Spleen (tissue), 11 donors: ENCODE measurements around the gene CD209. TPM values are rescaled to one million over a fixed set of nuclear protein-coding genes. Genes with fewer than 3 reads are reported as not detected.

ENCODE experiments used
- DNase-seq: peaks from one replicate; pipeline ENCODE4 v3.0.0-alpha.2; 2020
- H3K27ac ChIP-seq, 8 donors: fragments of 200-600 bp; sonication (generic) in 7 of 8; 1 replicate in 4 of 8; 2 replicates in 4 of 8; pipeline versions ENCODE4 v1.5.0 to v1.8.0; 2016 to 2021; ENCODE audit warnings: inconsistent platforms in 4 of 8, mild to moderate bottlenecking in 4 of 8, moderate library complexity in 1 of 8
- H3K27me3 ChIP-seq, 7 donors: fragments of 200-600 bp; sonication (generic) in 6 of 7; replicated peaks in 1 of 7; 1 replicate in 4 of 7; 2 replicates in 3 of 7; pipeline versions ENCODE4 v1.5.0 to v1.8.0; 2016 to 2021; ENCODE audit warnings: inconsistent platforms in 3 of 7, mild to moderate bottlenecking in 1 of 7
- H3K36me3 ChIP-seq, 6 donors: fragments of 200-600 bp; sonication (generic) in 5 of 6; 1 replicate in 4 of 6; 2 replicates in 2 of 6; pipeline versions ENCODE4 v1.5.0 to v1.8.0; 2016 to 2021; ENCODE audit warnings: inconsistent platforms in 2 of 6
- H3K4me1 ChIP-seq, 6 donors: fragments of 200-600 bp; sonication (generic) in 5 of 6; 1 replicate in 3 of 6; 2 replicates in 3 of 6; pipeline versions ENCODE4 v1.5.0 to v1.8.0; 2016 to 2021; ENCODE audit warnings: inconsistent platforms in 3 of 6
- H3K4me3 ChIP-seq, 8 donors: fragments of 200-600 bp; sonication (generic) in 7 of 8; 1 replicate in 4 of 8; 2 replicates in 4 of 8; pipeline versions ENCODE4 v1.5.0 to v1.8.0; 2016 to 2021; ENCODE audit warnings: inconsistent platforms in 4 of 8, mild to moderate bottlenecking in 4 of 8, moderate library complexity in 2 of 8
- H3K9me3 ChIP-seq, 8 donors: fragments of 200-600 bp; sonication (generic) in 7 of 8; 1 replicate in 4 of 8; 2 replicates in 4 of 8; pipeline versions ENCODE4 v1.5.0 to v1.8.0; 2016 to 2021; ENCODE audit warnings: inconsistent platforms in 4 of 8
- POLR2A ChIP-seq, 3 donors: fragments of 450-650 bp; IDR thresholded peaks; one replicate each; pipeline ENCODE4 v1.5.1; 2017; ENCODE audit warnings: antibody characterized with exemption in 3 of 3, mild to moderate bottlenecking in 1 of 3
- POLR2AphosphoS5 ChIP-seq, 3 donors: sonication (generic); formaldehyde crosslinking; IDR thresholded peaks; one replicate each; pipeline ENCODE4 v1.5.1; 2017; ENCODE audit warnings: antibody characterized with exemption in 3 of 3
- WGBS, 5 donors: extraction: QIAGEN DNeasy Blood & Tissue Kit in 3 of 5; methylation state at CpG; one replicate each; pipeline versions ENCODE4 v1.1.5 to v1.1.7; 2013 to 2018; 5-methylcytosine and 5-hydroxymethylcytosine counted together
- intact Hi-C: fragments of 100-400 bp; cut with DNase I; formaldehyde crosslinking; loops from one replicate; pipeline ENCODE4 v1.15.0; 2023; ENCODE audit warnings: low total_unique reads
- polyA plus RNA-seq, 3 donors: library from polyadenylated mRNA; stranded (reverse); fragments of 200-250 nt; gene quantifications; one replicate each; pipeline ENCODE4 v1.2.1, GENCODE V29; 2013
- total RNA-seq, 7 donors: library from RNA; depleted of rRNA in 3 of 7; stranded (reverse); fragments of >200 nt in 3 of 7; fragmentation: NEBNext Ultra II Directional in 4 of 7; extraction: Animal tissue kit (Norgen Biotek cat#: 25700) in 4 of 7; gene quantifications; one replicate each; pipeline versions ENCODE4 v1.1.0 to v1.2.1, GENCODE V29; 2016 to 2021
- TF ChIP-seq, protein P1 (sequence below), 11 experiments: fragments of 200-600 bp in 7 of 11; fragments of 450-650 bp in 4 of 11; sonication (generic) in 4 of 11; IDR thresholded peaks in 8 of 11; conservative IDR thresholded peaks in 3 of 11; 1 replicate in 7 of 11; 2 replicates in 4 of 11; pipeline versions ENCODE4 v1.4.0 to v1.8.0; 2016 to 2021; ENCODE audit warnings: antibody characterized with exemption in 11 of 11, inconsistent platforms in 4 of 11, mild to moderate bottlenecking in 1 of 11
- donor health status: healthy with polysubstance abuse.
- donor health status: DM: no; HTN: no; CAD: no; lungs with moderate emphysema.
- donor health status: DM: no; HTN: no; CAD: no.
- donor health status: Bipolar disorder and iron deficiency.
- donor health status: healthy.
- donor health status: DM: no; HTN: no; CAD: no.
- donor health status: DM: yes; HTN: yes; CAD: no.

Gene CD209
- total and polyA plus RNA-seq, 10 donors, result 0.42 to 22.2 (median 1.5) TPM

GRCh38 chr19:7744871-7745650 lies 2.3 kb downstream of the CD209 start:
- 78 to 86% (median 80%) methylated on average over 9 to 12 of the region's 12 CpGs for WGBS, 5 donors
- TF ChIP-seq POLR2A (IDR thresholded peaks at IDR 0.05) (no peak), POLR2AphosphoS5 (IDR thresholded peaks at IDR 0.05) (no peak)
- TF ChIP-seq, protein P1, sequence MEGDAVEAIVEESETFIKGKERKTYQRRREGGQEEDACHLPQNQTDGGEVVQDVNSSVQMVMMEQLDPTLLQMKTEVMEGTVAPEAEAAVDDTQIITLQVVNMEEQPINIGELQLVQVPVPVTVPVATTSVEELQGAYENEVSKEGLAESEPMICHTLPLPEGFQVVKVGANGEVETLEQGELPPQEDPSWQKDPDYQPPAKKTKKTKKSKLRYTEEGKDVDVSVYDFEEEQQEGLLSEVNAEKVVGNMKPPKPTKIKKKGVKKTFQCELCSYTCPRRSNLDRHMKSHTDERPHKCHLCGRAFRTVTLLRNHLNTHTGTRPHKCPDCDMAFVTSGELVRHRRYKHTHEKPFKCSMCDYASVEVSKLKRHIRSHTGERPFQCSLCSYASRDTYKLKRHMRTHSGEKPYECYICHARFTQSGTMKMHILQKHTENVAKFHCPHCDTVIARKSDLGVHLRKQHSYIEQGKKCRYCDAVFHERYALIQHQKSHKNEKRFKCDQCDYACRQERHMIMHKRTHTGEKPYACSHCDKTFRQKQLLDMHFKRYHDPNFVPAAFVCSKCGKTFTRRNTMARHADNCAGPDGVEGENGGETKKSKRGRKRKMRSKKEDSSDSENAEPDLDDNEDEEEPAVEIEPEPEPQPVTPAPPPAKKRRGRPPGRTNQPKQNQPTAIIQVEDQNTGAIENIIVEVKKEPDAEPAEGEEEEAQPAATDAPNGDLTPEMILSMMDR (IDR thresholded peaks at IDR 0.05 in 8 of 11, conservative IDR thresholded peaks at IDR 0.05 in 3 of 11), result no peak
- Histone ChIP-seq H3K9me3 (peaks cover 0 to 4% (median 0%) of the 10 kb centered on the region in 8 donors), H3K4me3 (no peak overlapping the region), H3K36me3 (no peaks in the 10 kb centered on the region), H3K4me1 (peaks cover 0 to 37% (median 7%) of the 10 kb centered on the region in 6 donors), H3K27me3 (peaks cover 0 to 29% (median 0%) of the 10 kb centered on the region in 7 donors), H3K27ac (no peak overlapping the region)
- peak; percentile 32 for DNase-seq
- intact Hi-C loops, result no loop called here

DNA sequence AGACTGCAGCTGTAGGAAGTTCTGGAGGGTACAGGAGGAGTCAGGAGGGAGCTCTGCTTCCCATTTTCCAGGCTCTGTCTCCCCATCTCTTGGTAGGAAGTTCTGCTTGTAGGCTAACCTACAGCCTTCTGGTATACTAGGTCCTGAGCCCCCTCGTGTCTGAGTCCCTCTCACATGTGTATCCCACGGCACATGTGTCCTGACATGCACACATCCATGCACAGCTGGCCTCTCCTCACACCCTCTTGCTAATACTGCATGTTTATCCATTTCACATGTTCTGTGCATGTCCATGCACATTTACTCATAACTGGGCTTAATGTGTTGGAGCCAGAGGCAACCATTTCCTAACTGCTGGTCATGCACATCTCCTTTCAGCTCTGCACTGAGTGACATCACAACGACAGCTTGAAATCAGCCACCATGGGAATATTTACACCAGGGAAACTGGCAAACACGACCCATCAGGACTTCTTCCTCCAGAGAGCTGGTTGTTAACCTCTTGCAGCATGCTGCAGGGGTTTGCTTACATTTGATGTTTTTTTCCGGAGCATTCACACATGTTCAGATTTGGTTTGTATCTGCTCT lies 3.0 kb downstream of the CD209 start:
- no peak overlapping the region for H3K27ac ChIP-seq
- intact Hi-C loops, result no loop called here
- H3K9me3 ChIP-seq, result peaks cover 0 to 4% (median 0%) of the 10 kb centered on the region in 8 donors
- H3K27me3 ChIP-seq, result peaks cover 0 to 24% (median 0%) of the 10 kb centered on the region in 7 donors
- peak; percentile 37 for DNase-seq
- WGBS, 5 donors, result 49 to 77% (median 70%) methylated on average over 5 of the region's 5 CpGs
- peaks cover 0 to 34% (median 7%) of the 10 kb centered on the region in 6 donors for H3K4me1 ChIP-seq
- H3K4me3 ChIP-seq, result no peak overlapping the region
- TF ChIP-seq, protein P1 (IDR thresholded peaks at IDR 0.05 in 8 of 11, conservative IDR thresholded peaks at IDR 0.05 in 3 of 11), result no peak
- TF ChIP-seq POLR2A (IDR thresholded peaks at IDR 0.05), result no peak
- no peaks in the 10 kb centered on the region for H3K36me3 ChIP-seq

- no peak overlapping the region for H3K27ac ChIP-seq
- DNase-seq, result peak; percentile 51
- TF ChIP-seq, protein P1 (IDR thresholded peaks at IDR 0.05 in 8 of 11, conservative IDR thresholded peaks at IDR 0.05 in 3 of 11), result no peak
- TF ChIP-seq POLR2A (IDR thresholded peaks at IDR 0.05) (no peak), POLR2AphosphoS5 (IDR thresholded peaks at IDR 0.05) (no peak)
- intact Hi-C loops, result no loop called here
- H3K36me3 ChIP-seq, result no peaks in the 10 kb centered on the region
- H3K27me3 ChIP-seq, result peaks cover 0 to 24% (median 0%) of the 10 kb centered on the region in 7 donors
- H3K9me3 ChIP-seq, result peaks cover 0 to 4% (median 0%) of the 10 kb centered on the region in 8 donors
- H3K4me3 ChIP-seq, result no peak overlapping the region
- WGBS, 5 donors, result 55 to 70% (median 66%) methylated on average over 2 of the region's 2 CpGs
- peaks cover 0 to 34% (median 7%) of the 10 kb centered on the region in 6 donors for H3K4me1 ChIP-seq
Measured at GRCh38 chr19:7743425-7743841, 3.9 kb downstream of the CD209 start.

GRCh38 chr19:7742991-7743390 lies 4.3 kb downstream of the CD209 start:
- Histone ChIP-seq H3K4me1 (peaks cover 0 to 34% (median 7%) of the 10 kb centered on the region in 6 donors), H3K4me3 (no peak overlapping the region), H3K36me3 (no peaks in the 10 kb centered on the region), H3K9me3 (peaks cover 0 to under 1% (median 0%) of the 10 kb centered on the region in 8 donors), H3K27me3 (peaks cover 0 to 22% (median 0%) of the 10 kb centered on the region in 7 donors), H3K27ac (no peak overlapping the region)
- 74 to 82% (median 76%) methylated on average over 11 of the region's 11 CpGs for WGBS, 5 donors
- intact Hi-C loops, result no loop called here
- peak; percentile 13 for DNase-seq
- TF ChIP-seq, protein P1 (IDR thresholded peaks at IDR 0.05 in 8 of 11, conservative IDR thresholded peaks at IDR 0.05 in 3 of 11), result no peak
- TF ChIP-seq POLR2AphosphoS5 (IDR thresholded peaks at IDR 0.05), result no peak
- no peak for TF ChIP-seq POLR2A (IDR thresholded peaks at IDR 0.05)
